AG04449 (cell line): ENCODE data around the gene TFDP1.
"Not testable (repeated sequence)": the region's sequence is repeated elsewhere in the genome, so short reads cannot be mapped to it uniquely, and the experiment has no call there.

Experiments used
- CTCF ChIA-PET: fragments of 350-600 bp; formaldehyde crosslinking; extraction: SDS; loops from one replicate; lab custom pipeline; 2021; ENCODE audit warnings: antibody characterized with exemption; lab: Yijun Ruan, JAX
- POLR2A ChIA-PET: fragments of 400-600, 350-600 bp; formaldehyde crosslinking; extraction: SDS; loops from one replicate; lab custom pipeline; 2020; ENCODE audit warnings: antibody characterized with exemption, inconsistent platforms; lab: Yijun Ruan, JAX
- DNase-seq: peaks from one replicate; pipeline ENCODE4 v3.0.0-alpha.2; 2010; ENCODE audit warnings: low read depth, low spot score
- H3K4me3 ChIP-seq: 2 replicates; pipeline ENCODE4 v1.5.1; 2011; ENCODE audit warnings: low read depth, mild to moderate bottlenecking, control low read depth, low read length
- CTCF ChIP-seq: IDR thresholded peaks from one replicate; pipeline ENCODE4 v1.5.1; 2011; ENCODE audit warnings: mild to moderate bottlenecking, moderate library complexity, low read length, control low read depth, inconsistent platforms; ENCODE audit not compliant: insufficient read depth; ENCODE audit errors: missing control alignments

Gene TFDP1

GRCh38 chr13:113562844-113563243, 21.7 kb upstream of the TFDP1 start:
- DNase-seq, result no peak
- TF ChIP-seq CTCF, result no peak
- no peak overlapping the region for H3K4me3 ChIP-seq
- CTCF ChIA-PET, result interaction anchor here (0.8 to 3.9 kb wide), 27 partner anchors 9 to 633 kb away, joined by 3 to 37 read pairs (median 4); partner anchors contain the start of gene ADPRHL1
- POLR2A ChIA-PET, result interaction anchor here (0.6 kb wide), 1 partner anchor 729 kb away, joined by 3 read pairs; no protein-coding TSS in a partner anchor

- DNase-seq, H3K4me3 ChIP-seq, POLR2A ChIA-PET: not testable (repeated sequence)
- CTCF ChIA-PET, result interaction anchor here (0.9 to 3.9 kb wide), 11 partner anchors 10 to 621 kb away, joined by 3 to 37 read pairs (median 7); no protein-coding TSS in a partner anchor
These were observed 21.0 kb upstream of the TFDP1 start for GRCh38 chr13:113563511-113563910.

- TF ChIP-seq CTCF, result no peak
- H3K4me3 ChIP-seq, result no peak overlapping the region
- ChIA-PET CTCF (interaction anchor here (1.5 to 3.9 kb wide), 3 partner anchors 9 to 100 kb away, joined by 3 to 37 read pairs (median 14); no protein-coding TSS in a partner anchor), POLR2A (no interaction called here)
- DNase-seq, result no peak
These were observed 20.1 kb upstream of the TFDP1 start for GRCh38 chr13:113564331-113565023.

GRCh38 chr13:113565526-113566226, 18.9 kb upstream of the TFDP1 start:
- POLR2A ChIA-PET, result no interaction called here

GRCh38 chr13:113566227-113566561, 18.4 kb upstream of the TFDP1 start:
- DNase-seq, result no peak
- TF ChIP-seq CTCF, result no peak
- no peak overlapping the region for H3K4me3 ChIP-seq
- ChIA-PET CTCF (no interaction called here), POLR2A (no interaction called here)

More at GRCh38 chr13:113565526-113566226, 18.9 kb upstream of the TFDP1 start:
- H3K4me3 ChIP-seq, result no peak overlapping the region
- no peak for DNase-seq
- TF ChIP-seq CTCF, result no peak
- CTCF ChIA-PET, result no interaction called here

- TF ChIP-seq CTCF, result no peak
- DNase-seq, result no peak
- H3K4me3 ChIP-seq, result no peak overlapping the region
- CTCF ChIA-PET, result interaction anchor here (1.1 kb wide), 1 partner anchor 109 kb away, joined by 3 read pairs; no protein-coding TSS in a partner anchor
- POLR2A ChIA-PET, result no interaction called here
These were observed 16.9 kb upstream of the TFDP1 start for GRCh38 chr13:113567681-113568080.
